D721Med (cell line): ENCODE measurements around the gene MAP3K8.

ENCODE experiments used
- DNase-seq: peaks from one replicate; pipeline ENCODE4 v3.0.0; 2011; ENCODE audit warnings: low spot score; ENCODE audit not compliant: insufficient read length
- FAIRE-seq: peaks from 2 replicates; lab custom pipeline; 2011; peaks lifted over from hg19 to GRCh38; lab: Jason Lieb, UNC
- CTCF ChIP-seq: IDR thresholded peaks from 2 replicates; pipeline ENCODE4 v1.5.1; 2012; ENCODE audit warnings: mild to moderate bottlenecking, control low read depth; ENCODE audit not compliant: insufficient read depth; ENCODE audit errors: missing control alignments

The MAP3K8 gene

GRCh38 chr10:30500963-30501504 is 67.0 kb downstream of the MAP3K8 start:
- DNase-seq (no peak), FAIRE-seq (no peak)
- no peak for TF ChIP-seq CTCF

- FAIRE-seq (no peak), DNase-seq (no peak)
- TF ChIP-seq CTCF = no peak
Observed at GRCh38 chr10:30502266-30503060, 68.5 kb downstream of the MAP3K8 start.

- no peak for DNase-seq
- no peak for FAIRE-seq
- no peak for TF ChIP-seq CTCF
Observed at GRCh38 chr10:30503700-30504266, 69.8 kb downstream of the MAP3K8 start.

- TF ChIP-seq CTCF = no peak
- FAIRE-seq (no peak), DNase-seq (no peak)
Observed at GRCh38 chr10:30505543-30506298, 71.7 kb downstream of the MAP3K8 start.

GRCh38 chr10:30509508-30509907 is 75.5 kb downstream of the MAP3K8 start:
- TF ChIP-seq CTCF = no peak
- no peak for FAIRE-seq
- no peak for DNase-seq

- TF ChIP-seq CTCF = no peak
- no peak for DNase-seq
- no peak for FAIRE-seq
Observed at GRCh38 chr10:30510184-30510931, 76.4 kb downstream of the MAP3K8 start.
